ENCODE measurements around the gene SMCO4.

The SMCO4 gene

GRCh38 chr11:93567401-93567895, 24.3 kb upstream of the SMCO4 start:
- no peak overlapping the region for H3K4me3 ChIP-seq (IDR thresholded peaks at IDR 0.05; ENCODE audit: insufficient read depth, low read depth, low read length)
- H3K4me2 ChIP-seq, result no peak overlapping the region
- H3K4me1 ChIP-seq (ENCODE audit: low read depth, poor library complexity, severe bottlenecking), result no peaks in the 10 kb centered on the region
- TF ChIP-seq, protein P1, sequence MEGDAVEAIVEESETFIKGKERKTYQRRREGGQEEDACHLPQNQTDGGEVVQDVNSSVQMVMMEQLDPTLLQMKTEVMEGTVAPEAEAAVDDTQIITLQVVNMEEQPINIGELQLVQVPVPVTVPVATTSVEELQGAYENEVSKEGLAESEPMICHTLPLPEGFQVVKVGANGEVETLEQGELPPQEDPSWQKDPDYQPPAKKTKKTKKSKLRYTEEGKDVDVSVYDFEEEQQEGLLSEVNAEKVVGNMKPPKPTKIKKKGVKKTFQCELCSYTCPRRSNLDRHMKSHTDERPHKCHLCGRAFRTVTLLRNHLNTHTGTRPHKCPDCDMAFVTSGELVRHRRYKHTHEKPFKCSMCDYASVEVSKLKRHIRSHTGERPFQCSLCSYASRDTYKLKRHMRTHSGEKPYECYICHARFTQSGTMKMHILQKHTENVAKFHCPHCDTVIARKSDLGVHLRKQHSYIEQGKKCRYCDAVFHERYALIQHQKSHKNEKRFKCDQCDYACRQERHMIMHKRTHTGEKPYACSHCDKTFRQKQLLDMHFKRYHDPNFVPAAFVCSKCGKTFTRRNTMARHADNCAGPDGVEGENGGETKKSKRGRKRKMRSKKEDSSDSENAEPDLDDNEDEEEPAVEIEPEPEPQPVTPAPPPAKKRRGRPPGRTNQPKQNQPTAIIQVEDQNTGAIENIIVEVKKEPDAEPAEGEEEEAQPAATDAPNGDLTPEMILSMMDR (conservative IDR thresholded peaks at IDR 0.05; ENCODE audit: low read depth, low read length), result no peak
- H2AFZ ChIP-seq (ENCODE audit: low read depth), result no peak overlapping the region
- no peak overlapping the region for H3K9ac ChIP-seq
- no peaks in the 10 kb centered on the region for H4K20me1 ChIP-seq (ENCODE audit: insufficient read depth)
- H3K27ac ChIP-seq, result no peak overlapping the region
- H3K27me3 ChIP-seq (ENCODE audit: insufficient read depth, low read depth), result no peaks in the 10 kb centered on the region
- H3K79me2 ChIP-seq (ENCODE audit: insufficient read depth, low read depth), result no peaks in the 10 kb centered on the region
- no peaks in the 10 kb centered on the region for H3K36me3 ChIP-seq (ENCODE audit: insufficient read depth)

DNA sequence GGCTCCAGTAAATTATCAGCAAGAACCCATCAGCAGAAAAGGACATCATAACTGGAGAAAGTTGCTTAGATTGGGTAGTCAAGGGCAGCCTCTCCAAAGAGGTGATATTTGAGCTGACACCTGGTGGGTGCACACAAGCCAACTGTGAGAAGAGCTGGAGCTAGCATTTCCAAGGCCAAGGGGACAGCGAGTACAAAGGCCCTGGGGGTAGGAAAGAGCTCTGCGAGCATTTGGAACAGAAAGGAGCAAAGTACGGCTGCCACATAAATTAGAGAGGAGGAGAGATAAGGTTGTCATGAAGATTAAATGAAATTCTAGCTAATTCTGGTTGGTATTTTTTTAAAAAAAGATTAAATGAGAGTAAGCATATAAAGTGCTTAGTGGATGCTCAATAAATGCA, 21.7 kb upstream of the SMCO4 start:
- no peaks in the 10 kb centered on the region for H3K27me3 ChIP-seq (ENCODE audit: insufficient read depth, low read depth)

GRCh38 chr11:93563857-93564256, 20.7 kb upstream of the SMCO4 start:
- TF ChIP-seq, protein P1 (conservative IDR thresholded peaks at IDR 0.05; ENCODE audit: low read depth, low read length), result no peak
- Histone ChIP-seq H3K27me3 (ENCODE audit: insufficient read depth, low read depth) (no peaks in the 10 kb centered on the region), H3K36me3 (ENCODE audit: insufficient read depth) (no peaks in the 10 kb centered on the region), H2AFZ (ENCODE audit: low read depth) (no peak overlapping the region), H3K4me1 (ENCODE audit: low read depth, poor library complexity, severe bottlenecking) (no peaks in the 10 kb centered on the region), H3K27ac (no peak overlapping the region), H3K4me3 (IDR thresholded peaks at IDR 0.05; ENCODE audit: insufficient read depth, low read depth, low read length) (no peak overlapping the region), H3K79me2 (ENCODE audit: insufficient read depth, low read depth) (no peaks in the 10 kb centered on the region), H3K9ac (no peak overlapping the region), H3K4me2 (no peak overlapping the region), H4K20me1 (ENCODE audit: insufficient read depth) (no peaks in the 10 kb centered on the region)

More for the DNA sequence above, 21.7 kb upstream of the SMCO4 start:
- Histone ChIP-seq H3K79me2 (ENCODE audit: insufficient read depth, low read depth) (no peaks in the 10 kb centered on the region), H3K4me2 (no peak overlapping the region), H3K36me3 (ENCODE audit: insufficient read depth) (no peaks in the 10 kb centered on the region), H3K4me3 (IDR thresholded peaks at IDR 0.05; ENCODE audit: insufficient read depth, low read depth, low read length) (no peak overlapping the region), H3K4me1 (ENCODE audit: low read depth, poor library complexity, severe bottlenecking) (no peaks in the 10 kb centered on the region), H3K9ac (no peak overlapping the region), H2AFZ (ENCODE audit: low read depth) (no peak overlapping the region), H3K27ac (no peak overlapping the region), H4K20me1 (ENCODE audit: insufficient read depth) (no peaks in the 10 kb centered on the region)
- TF ChIP-seq, protein P1 (conservative IDR thresholded peaks at IDR 0.05; ENCODE audit: low read depth, low read length), result no peak

DNA sequence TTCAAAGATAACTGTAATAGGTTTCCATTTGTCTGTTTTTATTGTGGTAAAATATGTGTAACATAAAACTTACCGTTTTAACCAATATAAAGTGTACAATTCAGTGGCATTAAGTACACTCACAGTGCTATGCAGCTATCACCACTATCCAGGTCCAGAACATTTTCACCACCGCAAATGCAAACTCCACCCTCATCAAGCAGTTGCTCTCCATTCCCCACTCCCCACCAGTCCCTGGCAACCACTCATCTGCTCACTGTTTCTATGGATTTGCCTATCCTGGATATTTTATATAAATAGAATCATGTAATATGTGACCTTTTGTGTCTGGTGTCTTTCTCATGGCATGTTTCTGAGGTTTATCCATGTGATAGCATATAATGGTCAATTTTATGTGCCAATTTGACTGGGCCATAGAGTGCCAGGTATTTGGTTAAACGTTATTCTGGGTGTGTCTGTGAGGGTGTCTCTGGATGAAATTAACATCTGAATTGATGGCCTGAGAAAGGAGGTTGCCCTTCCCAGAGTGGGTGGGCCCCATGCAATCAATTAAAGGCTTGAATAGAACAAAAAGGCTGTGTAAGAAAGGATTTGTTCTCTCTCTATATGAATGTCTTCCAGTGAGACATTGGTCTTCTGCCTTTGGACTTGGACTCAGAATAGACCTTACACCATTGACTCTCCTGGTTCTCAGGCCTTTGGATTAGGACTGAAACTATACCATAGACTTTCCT, 17.2 kb upstream of the SMCO4 start:
- Histone ChIP-seq H4K20me1 (ENCODE audit: insufficient read depth) (no peaks in the 10 kb centered on the region), H3K27ac (no peak overlapping the region), H3K4me2 (no peak overlapping the region), H3K36me3 (ENCODE audit: insufficient read depth) (no peaks in the 10 kb centered on the region), H3K9ac (no peak overlapping the region), H3K79me2 (ENCODE audit: insufficient read depth, low read depth) (no peaks in the 10 kb centered on the region), H3K4me1 (ENCODE audit: low read depth, poor library complexity, severe bottlenecking) (no peaks in the 10 kb centered on the region), H3K27me3 (ENCODE audit: insufficient read depth, low read depth) (no peaks in the 10 kb centered on the region), H3K4me3 (IDR thresholded peaks at IDR 0.05; ENCODE audit: insufficient read depth, low read depth, low read length) (no peak overlapping the region), H2AFZ (ENCODE audit: low read depth) (no peak overlapping the region)
- TF ChIP-seq, protein P1 (conservative IDR thresholded peaks at IDR 0.05; ENCODE audit: low read depth, low read length), result no peak

Data from KMS-11 (cell line).